Vagina (tissue), 2 donors: ENCODE results near the gene ZNF438.

ENCODE experiments used
- CTCF ChIP-seq, 3 experiments: fragments of 450-650 bp in 2 of 3; fragments of 200-600 bp in 1 of 3; sonication (generic) in 1 of 3; IDR thresholded peaks; one replicate each; pipeline ENCODE4 v1.5.1; 2017 to 2019; ENCODE audit warnings: antibody characterized with exemption in 3 of 3, mild to moderate bottlenecking in 2 of 3, moderate library complexity in 2 of 3
- POLR2AphosphoS5 ChIP-seq, 2 donors: sonication (generic); formaldehyde crosslinking; IDR thresholded peaks; one replicate each; pipeline ENCODE4 v1.9.0; 2017; ENCODE audit warnings: antibody characterized with exemption in 2 of 2, mild to moderate bottlenecking in 2 of 2, low read depth in 1 of 2; ENCODE audit not compliant: insufficient read depth in 1 of 2

DNA sequence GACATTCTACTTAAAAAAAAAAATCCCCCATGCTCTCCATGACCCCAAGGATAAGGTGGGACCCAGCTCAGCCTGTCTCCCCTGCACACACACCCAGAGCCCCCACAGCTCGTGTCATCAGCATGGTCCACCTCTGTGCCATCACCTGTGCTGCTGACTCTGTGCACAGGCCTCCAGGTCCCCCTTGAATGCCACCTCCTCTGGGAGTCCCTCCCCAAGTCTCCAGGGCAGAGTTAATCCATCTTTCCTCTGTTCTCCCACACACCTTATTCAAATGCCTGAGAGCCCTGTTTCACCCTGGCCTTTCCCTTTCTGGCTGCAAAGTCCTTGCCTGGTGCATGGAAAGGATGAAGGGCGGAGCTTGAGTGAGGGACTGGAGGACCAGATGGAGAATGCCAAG is 208.0 kb downstream of the ZNF438 start:
- no peak for TF ChIP-seq POLR2AphosphoS5 (IDR thresholded peaks at IDR 0.05; ENCODE audit: insufficient read depth in 1 of 2, low read depth in 1 of 2)
- TF ChIP-seq CTCF (IDR thresholded peaks at IDR 0.05), result no peak
